ENCODE results near the gene PADI1.

Gene PADI1

GRCh38 chr1:17183388-17184160, 21.4 kb upstream of the PADI1 start:
- Histone ChIP-seq H3K9me3 (ENCODE audit: insufficient read depth, low read length) (peaks cover 6% of the 10 kb centered on the region), H3K36me3 (ENCODE audit: insufficient read depth, insufficient read length, low read length) (no peaks in the 10 kb centered on the region), H3K9ac (ENCODE audit: insufficient read length, low read depth) (no peak overlapping the region), H3K4me3 (ENCODE audit: insufficient read length, low read depth) (no peak overlapping the region), H3K27me3 (ENCODE audit: insufficient read depth, insufficient read length) (no peaks in the 10 kb centered on the region), H3K4me1 (ENCODE audit: insufficient read depth, insufficient read length) (peaks cover 7% of the 10 kb centered on the region)
- no peak for DNase-seq (ENCODE audit: low read depth, low spot score)
- TF ChIP-seq SUZ12 (IDR thresholded peaks at IDR 0.05; ENCODE audit: extremely low read depth, insufficient read depth, insufficient read length) (no peak), ZNF274 (IDR thresholded peaks at IDR 0.05; ENCODE audit: low read depth, low read length) (no peak), YY1 (IDR thresholded peaks at IDR 0.05; ENCODE audit: insufficient read depth, insufficient read length) (no peak)

- TF ChIP-seq SUZ12 (IDR thresholded peaks at IDR 0.05; ENCODE audit: extremely low read depth, insufficient read depth, insufficient read length): no peak
- no peak for TF ChIP-seq ZNF274 (IDR thresholded peaks at IDR 0.05; ENCODE audit: low read depth, low read length)
- no peak for TF ChIP-seq YY1 (IDR thresholded peaks at IDR 0.05; ENCODE audit: insufficient read depth, insufficient read length)
- Histone ChIP-seq H3K9me3 (ENCODE audit: insufficient read depth, low read length) (peaks cover 9% of the 10 kb centered on the region), H3K4me1 (ENCODE audit: insufficient read depth, insufficient read length) (peaks cover 7% of the 10 kb centered on the region), H3K9ac (ENCODE audit: insufficient read length, low read depth) (no peak overlapping the region), H3K4me3 (ENCODE audit: insufficient read length, low read depth) (no peak overlapping the region), H3K27me3 (ENCODE audit: insufficient read depth, insufficient read length) (no peaks in the 10 kb centered on the region), H3K36me3 (ENCODE audit: insufficient read depth, insufficient read length, low read length) (no peaks in the 10 kb centered on the region)
- DNase-seq (ENCODE audit: low read depth, low spot score): no peak
Measured at GRCh38 chr1:17184161-17184665, 20.7 kb upstream of the PADI1 start.

GRCh38 chr1:17184822-17185484, 20.0 kb upstream of the PADI1 start:
- H3K9ac ChIP-seq (ENCODE audit: insufficient read length, low read depth): no peak overlapping the region
- H3K4me3 ChIP-seq (ENCODE audit: insufficient read length, low read depth): no peak overlapping the region
- peaks cover 9% of the 10 kb centered on the region for H3K9me3 ChIP-seq (ENCODE audit: insufficient read depth, low read length)
- no peaks in the 10 kb centered on the region for H3K27me3 ChIP-seq (ENCODE audit: insufficient read depth, insufficient read length)
- H3K4me1 ChIP-seq (ENCODE audit: insufficient read depth, insufficient read length): peaks cover 7% of the 10 kb centered on the region
- TF ChIP-seq SUZ12 (IDR thresholded peaks at IDR 0.05; ENCODE audit: extremely low read depth, insufficient read depth, insufficient read length): no peak
- TF ChIP-seq ZNF274 (IDR thresholded peaks at IDR 0.05; ENCODE audit: low read depth, low read length): no peak
- TF ChIP-seq YY1 (IDR thresholded peaks at IDR 0.05; ENCODE audit: insufficient read depth, insufficient read length): no peak
- no peaks in the 10 kb centered on the region for H3K36me3 ChIP-seq (ENCODE audit: insufficient read depth, insufficient read length, low read length)
- no peak for DNase-seq (ENCODE audit: low read depth, low spot score)

GRCh38 chr1:17185485-17185860, 19.5 kb upstream of the PADI1 start:
- Histone ChIP-seq H3K36me3 (ENCODE audit: insufficient read depth, insufficient read length, low read length) (no peaks in the 10 kb centered on the region), H3K4me3 (ENCODE audit: insufficient read length, low read depth) (no peak overlapping the region), H3K9me3 (ENCODE audit: insufficient read depth, low read length) (peaks cover 9% of the 10 kb centered on the region), H3K4me1 (ENCODE audit: insufficient read depth, insufficient read length) (peaks cover 11% of the 10 kb centered on the region), H3K27me3 (ENCODE audit: insufficient read depth, insufficient read length) (no peaks in the 10 kb centered on the region), H3K9ac (ENCODE audit: insufficient read length, low read depth) (no peak overlapping the region)
- DNase-seq (ENCODE audit: low read depth, low spot score): no peak
- TF ChIP-seq YY1 (IDR thresholded peaks at IDR 0.05; ENCODE audit: insufficient read depth, insufficient read length) (no peak), SUZ12 (IDR thresholded peaks at IDR 0.05; ENCODE audit: extremely low read depth, insufficient read depth, insufficient read length) (no peak), ZNF274 (IDR thresholded peaks at IDR 0.05; ENCODE audit: low read depth, low read length) (no peak)

DNA sequence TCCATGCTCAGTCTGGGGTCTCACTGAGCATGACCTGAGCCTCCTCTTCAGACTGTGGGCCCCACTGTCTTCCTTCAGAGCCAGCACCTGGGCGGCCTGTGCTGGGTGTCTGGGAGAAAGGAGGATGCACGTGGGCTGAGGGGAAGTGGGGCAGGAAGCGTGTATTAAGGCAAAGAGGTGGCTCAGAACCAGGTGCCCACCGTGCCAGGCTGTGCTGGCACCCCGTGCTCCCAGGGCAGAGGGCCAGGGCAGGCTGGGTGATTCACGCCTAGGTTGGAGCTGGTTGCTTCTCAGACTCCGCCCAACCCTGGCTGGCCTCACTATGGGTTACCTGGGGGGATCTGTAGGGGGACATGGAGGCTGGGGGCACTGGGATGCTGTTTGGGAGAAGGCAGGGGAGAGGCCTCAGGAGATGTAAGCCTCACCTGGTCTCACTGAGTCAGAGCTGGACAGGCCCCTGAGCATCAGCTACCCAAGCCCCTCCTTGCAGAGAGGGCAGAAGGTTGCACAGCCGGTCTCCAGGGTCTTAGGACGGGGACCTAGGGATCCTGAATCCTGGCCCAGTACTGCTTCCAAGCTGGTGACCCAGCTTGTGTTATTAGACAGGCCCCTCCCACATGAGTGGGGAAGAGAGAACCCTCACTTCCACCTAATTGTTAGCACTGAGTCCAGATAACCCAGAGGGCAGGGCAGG, 18.6 kb upstream of the PADI1 start:
- TF ChIP-seq ZNF274 (IDR thresholded peaks at IDR 0.05; ENCODE audit: low read depth, low read length) (no peak), YY1 (IDR thresholded peaks at IDR 0.05; ENCODE audit: insufficient read depth, insufficient read length) (no peak), SUZ12 (IDR thresholded peaks at IDR 0.05; ENCODE audit: extremely low read depth, insufficient read depth, insufficient read length) (no peak)
- Histone ChIP-seq H3K27me3 (ENCODE audit: insufficient read depth, insufficient read length) (no peaks in the 10 kb centered on the region), H3K9me3 (ENCODE audit: insufficient read depth, low read length) (peaks cover 9% of the 10 kb centered on the region), H3K36me3 (ENCODE audit: insufficient read depth, insufficient read length, low read length) (no peaks in the 10 kb centered on the region), H3K4me1 (ENCODE audit: insufficient read depth, insufficient read length) (peaks cover 12% of the 10 kb centered on the region), H3K9ac (ENCODE audit: insufficient read length, low read depth) (peak overlapping the region; percentile 10), H3K4me3 (ENCODE audit: insufficient read length, low read depth) (no peak overlapping the region)
- DNase-seq (ENCODE audit: low read depth, low spot score): no peak

GRCh38 chr1:17187051-17187450, 17.9 kb upstream of the PADI1 start:
- Histone ChIP-seq H3K9ac (ENCODE audit: insufficient read length, low read depth) (peak overlapping the region; percentile 28), H3K4me3 (ENCODE audit: insufficient read length, low read depth) (no peak overlapping the region), H3K36me3 (ENCODE audit: insufficient read depth, insufficient read length, low read length) (no peaks in the 10 kb centered on the region), H3K9me3 (ENCODE audit: insufficient read depth, low read length) (peaks cover 9% of the 10 kb centered on the region), H3K4me1 (ENCODE audit: insufficient read depth, insufficient read length) (peaks cover 12% of the 10 kb centered on the region), H3K27me3 (ENCODE audit: insufficient read depth, insufficient read length) (no peaks in the 10 kb centered on the region)
- TF ChIP-seq ZNF274 (IDR thresholded peaks at IDR 0.05; ENCODE audit: low read depth, low read length) (no peak), SUZ12 (IDR thresholded peaks at IDR 0.05; ENCODE audit: extremely low read depth, insufficient read depth, insufficient read length) (no peak), YY1 (IDR thresholded peaks at IDR 0.05; ENCODE audit: insufficient read depth, insufficient read length) (no peak)
- DNase-seq (ENCODE audit: low read depth, low spot score): no peak

DNA sequence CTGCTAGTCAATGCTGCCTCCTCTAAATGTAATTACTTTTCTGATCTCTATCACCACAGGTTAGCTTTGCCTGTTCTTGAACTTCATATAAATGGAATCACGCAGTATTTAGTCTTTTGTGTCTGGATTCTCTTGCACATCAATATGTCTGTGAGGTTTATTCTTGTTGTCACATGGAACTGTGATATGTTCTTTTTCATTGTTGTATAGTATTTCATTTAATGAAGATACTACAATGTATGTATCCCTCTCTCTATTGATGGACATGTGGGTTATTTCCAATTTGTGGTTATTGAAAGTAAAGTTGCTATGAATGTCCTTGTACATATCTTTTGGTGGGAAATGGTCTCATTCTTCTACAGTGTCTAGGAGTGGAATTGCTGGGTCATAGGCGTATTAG, 16.7 kb upstream of the PADI1 start:
- peaks cover 14% of the 10 kb centered on the region for H3K4me1 ChIP-seq (ENCODE audit: insufficient read depth, insufficient read length)
- TF ChIP-seq YY1 (IDR thresholded peaks at IDR 0.05; ENCODE audit: insufficient read depth, insufficient read length): no peak
- no peak for TF ChIP-seq SUZ12 (IDR thresholded peaks at IDR 0.05; ENCODE audit: extremely low read depth, insufficient read depth, insufficient read length)
- no peak for TF ChIP-seq ZNF274 (IDR thresholded peaks at IDR 0.05; ENCODE audit: low read depth, low read length)
- H3K4me3 ChIP-seq (ENCODE audit: insufficient read length, low read depth): no peak overlapping the region
- peaks cover 9% of the 10 kb centered on the region for H3K9me3 ChIP-seq (ENCODE audit: insufficient read depth, low read length)
- no peaks in the 10 kb centered on the region for H3K36me3 ChIP-seq (ENCODE audit: insufficient read depth, insufficient read length, low read length)
- no peak for DNase-seq (ENCODE audit: low read depth, low spot score)
- H3K9ac ChIP-seq (ENCODE audit: insufficient read length, low read depth): no peak overlapping the region
- no peaks in the 10 kb centered on the region for H3K27me3 ChIP-seq (ENCODE audit: insufficient read depth, insufficient read length)

Measured in NT2/D1 (cell line).